Activated CD4-positive, alpha-beta T cell treated with anti-CD3 and anti-CD28 coated beads for 24 hours (primary cell): ENCODE results near the gene ANKRD12.
"Not testable (repeated sequence)": the region's sequence is repeated elsewhere in the genome, so short reads cannot be mapped to it uniquely, and the experiment has no call there.

Experiments
- DNase-seq, 2 donors: peaks; one replicate each; pipeline ENCODE4 v3.0.0-alpha.2; 2020; ENCODE audit warnings: low read depth in 2 of 2

The ANKRD12 gene

DNA sequence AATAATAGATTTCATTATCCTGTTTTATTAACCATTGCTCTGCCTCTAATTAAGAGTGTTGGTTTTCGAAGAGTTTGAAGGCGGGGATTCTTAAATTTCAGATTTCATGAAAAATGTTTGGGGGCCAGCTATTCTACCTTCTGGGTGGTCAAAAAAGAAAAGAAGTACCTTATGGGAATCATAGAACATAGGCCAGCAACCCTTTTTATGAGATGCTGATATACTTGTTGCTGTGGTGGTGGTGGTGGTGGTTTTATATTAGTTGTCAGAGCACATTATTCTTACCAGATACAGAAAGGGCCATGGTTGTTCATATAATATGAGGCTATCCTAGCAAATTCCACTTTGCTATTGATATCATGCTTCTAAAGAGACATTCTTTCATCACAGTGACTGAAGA, 4.4 kb downstream of the ANKRD12 start:
- no peak for DNase-seq

DNA sequence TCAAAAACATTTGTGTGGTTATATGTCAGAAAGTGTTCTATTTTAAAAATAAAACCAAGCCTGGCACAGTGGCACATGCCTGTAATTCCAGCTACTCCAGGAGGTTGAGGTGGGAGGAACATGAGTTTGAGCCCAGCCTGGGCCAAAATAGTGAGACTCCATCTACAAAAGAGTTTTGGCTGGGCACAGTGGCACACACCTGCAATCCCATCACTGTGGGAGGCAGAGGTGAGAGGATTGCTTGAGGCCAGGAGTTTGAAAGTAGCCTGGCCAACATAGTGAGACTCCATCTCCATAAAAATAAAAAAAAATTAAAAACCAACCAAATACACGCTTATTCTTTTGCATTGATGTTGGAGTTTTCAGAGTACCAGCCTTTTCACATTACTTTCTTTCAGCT, 9.6 kb downstream of the ANKRD12 start:
- DNase-seq, result no peak

- DNase-seq, result no peak
Measured at GRCh38 chr18:9147440-9148202, 11.0 kb downstream of the ANKRD12 start.

- no peak for DNase-seq
Measured at GRCh38 chr18:9148203-9148552, 11.6 kb downstream of the ANKRD12 start.

- no peak for DNase-seq
Measured at GRCh38 chr18:9150121-9150520, 13.5 kb downstream of the ANKRD12 start.

DNA sequence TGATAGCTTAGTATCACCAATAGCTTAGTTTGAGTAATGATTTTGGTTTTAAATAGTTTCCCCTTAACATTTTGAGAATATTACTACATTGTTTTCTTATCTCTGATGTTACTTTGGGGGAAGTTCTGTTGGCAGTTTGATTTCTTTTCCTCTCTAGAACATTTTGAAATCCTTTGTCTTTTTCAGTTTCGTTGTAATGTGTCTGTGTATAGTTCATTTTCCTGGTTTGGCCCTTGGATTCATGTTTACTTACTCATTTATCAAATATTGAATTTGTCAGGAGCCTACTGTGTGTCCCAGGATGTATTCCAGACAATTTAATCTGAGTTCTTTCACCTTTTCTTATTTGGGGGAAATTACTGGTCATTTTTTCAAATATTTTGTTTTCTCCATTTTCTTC, 16.7 kb downstream of the ANKRD12 start:
- no peak for DNase-seq

GRCh38 chr18:9156604-9157249, 20.1 kb downstream of the ANKRD12 start:
- no peak for DNase-seq

DNA sequence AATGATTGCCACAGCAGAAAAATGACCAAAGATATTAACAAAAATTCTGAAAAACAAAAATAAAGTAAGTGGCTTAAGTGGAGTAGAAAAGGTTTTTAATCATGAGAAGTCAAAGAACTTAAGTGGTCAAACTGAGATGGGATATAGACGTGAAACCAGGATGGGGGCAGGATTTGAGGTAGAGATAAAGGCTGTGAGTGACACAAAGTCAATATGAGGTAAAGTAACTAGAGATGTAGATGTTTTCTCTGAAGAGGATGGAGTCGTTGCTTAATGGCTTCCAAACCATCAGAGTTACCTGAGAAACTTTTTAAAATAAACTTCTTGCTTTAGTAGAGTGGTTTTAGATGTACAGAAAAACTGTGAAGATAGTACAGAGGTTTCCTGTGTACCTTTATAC, 21.2 kb downstream of the ANKRD12 start:
- DNase-seq, result no peak

DNA sequence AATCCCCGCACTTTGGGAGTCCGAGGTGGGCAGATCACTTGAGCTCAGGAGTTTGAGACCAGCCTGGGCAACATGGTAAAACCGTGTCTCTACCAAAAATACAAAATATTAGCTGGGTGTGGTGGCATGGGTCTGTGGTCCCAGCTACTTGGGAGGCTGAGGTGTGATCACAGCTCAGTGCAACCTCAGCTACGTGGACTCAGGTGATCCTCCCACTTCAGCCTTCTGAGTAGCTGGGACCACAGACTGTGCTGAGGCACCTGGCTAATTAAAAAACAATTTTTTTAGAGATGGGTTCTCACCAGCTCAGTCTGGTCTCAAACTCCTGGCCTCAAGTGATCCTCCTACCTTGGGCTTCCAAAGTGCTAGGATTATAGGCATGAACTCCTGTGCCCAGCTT, 23.4 kb downstream of the ANKRD12 start:
- no peak for DNase-seq

DNA sequence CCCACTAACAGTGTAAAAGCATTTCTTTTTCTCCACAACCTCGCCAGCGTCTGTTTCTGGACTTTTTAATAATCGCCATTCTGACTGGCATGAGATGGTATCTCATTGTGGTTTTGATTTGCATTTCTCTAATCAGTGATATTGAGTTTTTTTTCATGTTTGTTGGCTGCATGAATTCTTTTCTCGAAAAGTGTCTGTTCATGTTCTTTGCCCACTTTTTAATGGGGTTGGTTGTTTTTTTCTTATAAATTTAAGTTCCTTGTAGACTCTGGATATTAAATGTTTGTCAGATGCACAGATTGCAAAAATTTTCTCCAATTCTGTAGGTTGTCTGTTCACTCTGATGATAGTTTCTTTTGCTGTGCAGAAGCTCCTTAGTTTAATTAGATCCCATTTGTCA, 26.1 kb downstream of the ANKRD12 start:
- not testable (repeated sequence) for DNase-seq

DNA sequence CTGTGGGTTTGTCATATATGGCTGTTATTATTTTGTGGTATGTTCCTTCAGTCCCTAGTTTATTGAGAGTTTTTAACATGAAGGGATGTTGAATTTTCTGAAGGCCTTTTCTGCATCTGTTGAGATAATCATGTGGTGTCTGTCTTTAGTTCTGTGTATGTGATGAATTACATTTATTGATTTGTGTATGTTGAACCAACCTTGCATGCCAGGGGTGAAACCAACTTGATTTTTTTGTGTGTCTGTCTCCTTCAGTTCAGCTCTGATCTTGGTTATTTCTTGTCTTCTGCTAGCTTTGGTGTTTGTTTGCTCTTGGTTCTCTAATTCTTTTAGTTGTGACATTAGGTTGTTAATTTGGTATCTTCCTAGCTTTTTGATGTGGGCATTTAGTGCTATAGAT, 27.6 kb downstream of the ANKRD12 start:
- DNase-seq, result not testable (repeated sequence)

DNA sequence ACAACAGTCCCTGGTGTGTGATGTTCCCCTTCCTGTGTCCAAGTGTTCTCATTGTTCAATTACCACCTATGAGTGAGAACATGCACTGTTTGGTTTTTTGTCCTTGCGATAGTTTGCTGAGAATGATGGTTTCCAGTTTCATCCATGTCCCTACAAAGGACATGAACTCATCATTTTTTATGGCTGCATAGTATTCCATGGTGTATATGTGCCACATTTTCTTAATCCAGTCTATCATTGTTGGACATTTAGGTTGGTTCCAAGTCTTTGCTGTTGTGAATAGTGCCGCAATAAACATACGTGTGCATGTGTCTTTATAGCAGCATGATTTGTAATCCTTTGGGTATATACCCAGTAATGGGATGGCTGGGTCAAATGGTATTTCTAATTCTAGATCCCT, 29.3 kb downstream of the ANKRD12 start:
- DNase-seq, result not testable (repeated sequence)

- DNase-seq, result not testable (repeated sequence)
Measured at GRCh38 chr18:9169515-9169914, 32.9 kb downstream of the ANKRD12 start.

GRCh38 chr18:9171919-9172318, 35.3 kb downstream of the ANKRD12 start:
- not testable (repeated sequence) for DNase-seq

DNA sequence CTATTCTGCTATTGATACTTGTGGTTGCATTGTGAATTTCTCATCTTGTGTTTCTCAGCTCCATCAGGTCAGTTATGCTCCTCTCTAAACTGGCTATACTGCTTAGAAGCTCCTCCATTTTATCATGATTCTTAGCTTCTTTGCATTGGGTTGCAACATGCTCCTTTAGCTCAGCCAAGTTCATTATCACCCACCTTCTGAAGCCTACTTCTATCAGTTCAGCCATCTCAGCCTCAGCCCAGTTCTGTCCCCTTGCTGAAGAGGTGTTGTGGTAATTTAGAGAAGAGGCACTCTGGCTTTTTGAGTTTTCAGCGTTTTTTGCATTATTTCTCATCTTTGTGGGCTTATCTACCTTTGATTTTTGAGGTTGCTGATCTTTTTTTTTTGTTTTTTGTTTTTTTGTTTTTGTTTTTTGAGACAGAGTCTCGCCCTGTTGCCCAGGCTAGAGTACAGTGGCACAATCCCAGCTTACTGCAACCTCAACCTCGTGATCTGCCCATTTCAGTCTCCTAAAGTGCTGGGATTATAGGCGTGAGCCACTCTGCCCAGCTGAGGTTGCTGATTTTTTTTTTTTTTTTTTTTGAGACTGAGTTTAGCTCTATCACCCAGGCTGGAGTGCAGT, 36.0 kb downstream of the ANKRD12 start:
- no peak for DNase-seq

- DNase-seq, result no peak
Measured at GRCh38 chr18:9173770-9174233, 37.2 kb downstream of the ANKRD12 start.

DNA sequence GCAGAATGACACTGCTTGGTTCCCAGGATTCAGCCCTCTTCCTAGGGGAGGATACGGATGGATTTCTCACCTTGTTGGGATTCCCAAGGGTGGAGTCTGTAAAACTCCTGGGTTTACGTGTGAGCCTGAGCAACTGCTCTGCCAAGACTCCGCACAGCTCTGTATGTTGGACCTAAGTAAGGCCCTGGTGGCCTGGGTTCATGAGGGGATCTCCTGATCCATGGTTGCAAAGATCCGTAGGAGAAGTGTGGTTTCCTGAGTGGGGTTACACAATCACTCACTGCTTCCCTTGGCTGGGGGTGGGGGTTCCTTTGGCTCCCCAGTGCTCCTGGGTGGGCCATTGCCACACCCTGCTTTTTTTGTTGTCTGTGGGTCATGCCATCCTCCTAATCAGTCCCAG, 37.7 kb downstream of the ANKRD12 start:
- no peak for DNase-seq

- DNase-seq, result no peak
Measured at GRCh38 chr18:9175115-9175514, 38.5 kb downstream of the ANKRD12 start.

GRCh38 chr18:9177031-9177430, 40.5 kb downstream of the ANKRD12 start:
- no peak for DNase-seq

GRCh38 chr18:9177466-9177865, 40.9 kb downstream of the ANKRD12 start:
- no peak for DNase-seq

- DNase-seq, result no peak
Measured at GRCh38 chr18:9178557-9178956, 42.0 kb downstream of the ANKRD12 start.

- DNase-seq, result no peak
Measured at GRCh38 chr18:9181275-9181674, 44.7 kb downstream of the ANKRD12 start.

GRCh38 chr18:9182852-9183399, 46.3 kb downstream of the ANKRD12 start:
- no peak for DNase-seq
